ENCODE measurements around the gene ENTHD1.

The ENTHD1 gene, protein sequence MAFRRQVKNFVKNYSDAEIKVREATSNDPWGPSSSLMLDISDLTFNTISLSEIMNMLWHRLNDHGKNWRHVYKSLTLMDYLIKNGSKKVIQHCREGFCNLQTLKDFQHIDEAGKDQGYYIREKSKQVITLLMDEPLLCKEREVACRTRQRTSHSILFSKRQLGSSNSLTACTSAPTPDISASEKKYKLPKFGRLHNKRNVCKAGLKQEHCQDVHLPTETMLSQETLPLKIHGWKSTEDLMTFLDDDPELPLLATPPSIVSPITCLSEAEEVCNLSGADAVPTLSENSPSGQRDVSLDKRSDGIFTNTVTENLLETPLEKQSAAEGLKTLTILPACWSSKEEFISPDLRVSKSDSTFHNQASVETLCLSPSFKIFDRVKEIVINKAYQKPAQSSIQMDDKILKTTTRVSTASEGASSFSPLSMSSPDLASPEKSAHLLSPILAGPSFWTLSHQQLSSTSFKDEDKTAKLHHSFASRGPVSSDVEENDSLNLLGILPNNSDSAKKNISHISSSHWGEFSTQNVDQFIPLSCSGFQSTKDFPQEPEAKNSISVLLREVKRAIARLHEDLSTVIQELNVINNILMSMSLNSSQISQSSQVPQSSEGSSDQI
- total RNA-seq = 0.89 to 9.2 (median 2.6) reads per million in 17 experiments

- DNase-seq = no peak
These were observed at the start of gene ENTHD1 for GRCh38 chr22:39893526-39893925. ENTHD1 (minus strand) TSS chr22:39893760; CDS start chr22:39887748, 6,012 bp downstream.

- no peak for DNase-seq
These were observed 49.8 kb upstream of the ENTHD1 start for GRCh38 chr22:39943337-39943736.

GRCh38 chr22:39942439-39943230 is 49.1 kb upstream of the ENTHD1 start:
- DNase-seq = peak in 2 of 4 experiments; percentile 45 to 51

DNA sequence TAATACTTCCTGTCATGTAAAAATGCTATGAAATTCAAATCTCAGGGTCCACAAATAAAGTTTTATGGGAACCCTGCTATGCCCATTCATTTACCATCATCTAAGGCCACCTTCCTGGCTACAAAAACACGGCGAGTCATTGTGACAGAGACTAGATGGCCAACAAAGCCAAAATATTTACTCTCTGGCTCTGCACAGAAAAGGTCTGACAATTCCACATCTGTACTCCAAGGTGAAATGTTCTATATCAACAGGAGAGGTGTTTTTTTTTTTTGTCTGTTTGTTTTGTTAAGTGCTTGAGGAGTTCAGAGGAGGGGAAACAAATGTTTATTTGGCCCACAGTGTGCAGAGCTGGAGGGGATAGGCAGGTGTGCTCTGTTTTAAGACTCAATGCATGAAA is 48.0 kb upstream of the ENTHD1 start:
- DNase-seq = no peak

- no peak for DNase-seq
These were observed 47.3 kb upstream of the ENTHD1 start for GRCh38 chr22:39940757-39941305.

DNA sequence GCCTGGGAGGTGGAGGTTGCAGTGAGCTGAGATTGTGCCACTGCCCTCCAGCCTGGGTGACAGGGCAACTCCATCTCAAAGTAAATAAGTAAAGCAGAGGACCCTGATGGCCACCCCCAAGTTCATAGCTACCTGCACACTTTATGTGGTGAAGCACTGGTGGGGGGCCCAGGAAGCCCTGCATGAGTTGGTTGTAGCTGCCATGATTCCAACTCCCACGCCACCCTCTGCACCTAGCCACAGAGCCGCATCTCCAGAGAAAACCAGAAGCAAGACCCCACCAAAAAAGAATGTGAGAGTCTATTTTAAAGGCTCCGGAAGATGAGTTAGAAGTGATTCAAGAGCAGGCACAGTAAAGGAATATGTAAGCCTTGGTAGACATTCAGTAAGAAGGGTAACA is 46.3 kb upstream of the ENTHD1 start:
- no peak for DNase-seq

DNA sequence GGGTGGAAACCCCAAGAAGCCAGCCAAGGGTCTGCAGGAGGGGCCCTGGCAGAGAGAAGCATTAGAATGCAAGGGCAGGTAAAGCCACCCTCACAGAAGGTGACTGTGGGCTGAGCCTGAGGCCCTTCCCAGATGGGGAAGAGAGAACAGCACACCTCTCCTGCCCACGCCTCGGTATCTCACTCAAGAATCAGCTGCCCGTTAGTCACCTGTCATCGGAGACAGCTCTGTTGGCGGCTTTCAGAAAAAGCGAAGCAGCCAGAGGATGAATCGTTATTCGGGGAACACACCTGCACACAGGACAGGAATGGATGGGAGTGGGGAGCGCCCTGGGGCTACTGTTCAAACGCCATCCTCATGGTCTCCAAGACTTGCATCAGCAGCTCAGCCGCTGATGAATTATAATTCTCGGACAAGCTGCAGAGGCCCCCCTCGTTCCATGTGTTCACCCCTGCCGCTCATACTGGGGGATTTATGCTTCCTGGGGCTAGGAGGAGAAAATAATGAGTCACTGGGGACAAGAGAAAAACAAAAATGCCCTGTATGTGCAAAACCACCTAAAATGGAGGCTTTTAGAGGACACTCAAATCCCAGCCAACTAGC is 45.0 kb upstream of the ENTHD1 start:
- no peak for DNase-seq

GRCh38 chr22:39937906-39938305 is 44.3 kb upstream of the ENTHD1 start:
- no peak for DNase-seq

DNA sequence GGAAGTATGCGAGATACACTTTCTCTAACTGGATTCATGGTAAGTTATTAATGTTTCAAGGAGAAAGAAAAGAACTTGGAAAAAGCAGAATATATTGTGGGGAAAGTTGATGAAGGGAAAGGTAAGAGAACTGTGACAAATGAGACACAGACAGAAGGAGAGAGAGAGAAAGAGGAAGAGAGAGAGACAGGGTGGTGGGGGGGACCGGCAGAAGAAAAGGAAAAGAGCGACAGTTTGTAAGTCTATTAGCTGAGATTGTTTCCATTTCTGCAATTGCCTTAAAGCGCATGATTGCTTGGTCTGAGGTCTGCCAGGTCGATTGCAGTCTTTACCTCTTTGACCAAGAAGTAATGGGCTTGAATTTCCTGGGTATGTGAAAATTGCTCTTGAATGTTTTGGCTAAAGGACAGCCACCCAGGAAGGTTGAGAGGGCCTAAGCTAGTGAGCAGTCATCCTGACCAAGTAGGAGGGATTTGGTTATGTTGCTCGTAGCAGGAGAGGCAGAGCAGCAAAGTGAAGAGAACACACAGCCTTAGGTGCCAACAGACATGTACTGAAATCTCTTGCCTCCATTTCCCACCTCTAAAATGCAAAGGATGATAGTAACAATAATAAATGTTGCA is 43.1 kb upstream of the ENTHD1 start:
- DNase-seq = no peak

DNA sequence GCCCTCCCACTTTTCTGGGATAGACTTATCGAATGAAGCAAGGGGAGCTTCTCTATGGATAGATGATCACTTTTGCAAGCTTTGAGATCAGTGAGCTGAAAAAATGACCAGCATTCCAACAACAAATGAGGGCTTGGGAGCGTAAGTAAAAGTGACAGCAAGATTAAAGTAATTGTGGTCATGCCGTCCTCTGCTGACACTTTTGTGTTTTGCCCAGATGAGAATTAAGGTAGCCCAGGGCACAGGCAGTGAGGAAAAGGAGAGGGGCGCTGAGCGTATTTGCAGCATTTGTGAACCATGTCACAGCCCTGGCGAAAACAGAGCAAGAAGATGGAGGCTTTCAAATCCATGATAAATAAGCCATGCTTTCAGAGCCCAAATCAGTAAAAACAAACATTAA is 42.1 kb upstream of the ENTHD1 start:
- DNase-seq = no peak

DNA sequence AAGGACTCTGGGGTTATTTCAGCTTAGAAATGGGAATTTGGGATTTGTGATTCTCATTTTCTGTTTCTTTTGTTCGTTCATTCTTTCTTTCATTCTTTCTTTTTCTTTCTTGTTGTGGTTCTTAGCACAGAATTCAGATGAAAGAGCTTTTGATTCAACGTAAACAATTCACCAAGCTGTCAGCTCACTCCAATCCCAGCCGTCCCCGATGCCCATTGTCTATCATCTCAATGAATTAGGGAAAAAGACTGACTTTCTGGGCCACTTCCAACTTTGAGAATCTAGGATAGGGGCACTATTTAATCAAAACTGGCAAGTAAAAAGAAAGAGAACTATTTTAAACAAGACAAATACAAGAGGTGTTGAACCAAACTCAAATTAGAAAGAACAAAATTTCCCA is 41.6 kb upstream of the ENTHD1 start:
- no peak for DNase-seq

DNA sequence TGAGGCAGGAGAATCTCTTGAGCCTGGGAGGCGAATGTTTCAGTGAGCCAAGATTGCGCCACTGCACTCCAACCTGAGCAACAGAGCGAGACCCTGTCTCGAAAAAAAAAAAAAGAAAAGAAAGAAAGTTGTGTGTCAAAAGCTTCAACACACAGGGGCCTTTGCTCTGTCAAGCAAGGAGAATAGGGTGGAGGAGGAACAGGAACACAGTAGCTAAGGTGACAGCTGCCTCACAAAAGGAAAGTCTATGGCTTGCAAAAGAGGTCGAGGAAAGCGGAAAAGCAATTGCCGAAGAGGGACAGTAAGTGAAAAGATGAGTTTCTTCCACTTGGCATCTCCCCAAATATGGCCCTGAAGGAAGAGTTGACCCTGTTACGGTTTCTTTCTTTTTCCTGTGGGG is 40.2 kb upstream of the ENTHD1 start:
- DNase-seq = no peak

DNA sequence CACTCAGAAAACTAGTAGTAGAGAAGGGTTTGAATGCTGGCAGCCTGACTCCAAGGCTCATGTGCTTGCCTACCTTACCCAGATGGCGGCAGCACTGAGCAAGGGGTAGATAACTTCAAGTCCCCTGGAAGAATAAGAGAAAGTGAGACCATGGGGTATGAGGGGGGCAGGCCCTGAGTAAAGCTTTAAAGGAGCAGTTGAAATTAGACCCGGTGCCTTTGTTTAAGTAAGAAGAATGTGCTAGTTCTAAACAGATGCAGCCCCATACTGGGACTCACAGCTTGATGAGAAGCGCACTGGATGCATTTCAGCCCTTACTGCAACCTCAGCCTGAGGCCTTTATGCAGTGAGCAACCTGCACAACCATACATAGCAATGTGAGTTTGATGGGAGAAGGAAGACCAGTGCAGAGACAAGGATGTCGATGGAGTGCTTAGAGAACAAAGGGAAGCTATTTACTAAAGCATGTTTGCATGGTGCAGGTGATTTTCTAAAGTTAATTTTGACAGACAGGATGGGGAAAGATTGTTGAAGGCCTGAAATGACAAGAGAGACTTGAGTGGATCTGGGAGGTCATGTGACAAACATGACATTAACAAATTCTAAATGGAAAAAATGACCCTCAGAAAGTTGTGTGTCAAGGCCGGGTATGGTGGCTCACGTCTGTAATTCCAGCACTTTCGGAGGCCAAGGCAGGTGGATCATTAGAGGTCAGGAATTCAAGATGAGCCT is 39.5 kb upstream of the ENTHD1 start:
- peak; percentile 35 to 60 (median 52) for DNase-seq

DNA sequence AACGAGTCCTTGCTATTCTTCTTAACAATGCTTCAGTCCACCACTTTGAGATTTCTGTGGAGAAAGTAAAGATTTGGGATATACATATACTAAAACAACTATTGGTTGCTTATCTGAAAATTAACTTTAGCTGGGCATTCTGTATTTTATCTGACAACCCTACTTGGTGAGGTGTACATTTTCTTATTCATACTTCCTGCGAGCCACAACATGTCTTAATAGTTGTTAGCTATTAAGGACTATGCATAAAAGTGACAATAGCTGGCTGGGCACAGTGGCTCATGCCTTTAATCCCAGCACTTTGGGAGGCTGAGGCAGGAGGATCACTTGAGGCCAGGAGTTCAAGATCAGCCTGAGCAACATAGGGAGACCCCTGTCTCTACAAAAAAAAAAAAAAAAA is 38.6 kb upstream of the ENTHD1 start:
- DNase-seq = no peak

GRCh38 chr22:39931251-39931650 is 37.7 kb upstream of the ENTHD1 start:
- no peak for DNase-seq

- peak in 1 of 4 experiments; percentile 31 for DNase-seq
These were observed 35.3 kb upstream of the ENTHD1 start for GRCh38 chr22:39928536-39929520.

GRCh38 chr22:39927544-39927943 is 34.0 kb upstream of the ENTHD1 start:
- no peak for DNase-seq

DNA sequence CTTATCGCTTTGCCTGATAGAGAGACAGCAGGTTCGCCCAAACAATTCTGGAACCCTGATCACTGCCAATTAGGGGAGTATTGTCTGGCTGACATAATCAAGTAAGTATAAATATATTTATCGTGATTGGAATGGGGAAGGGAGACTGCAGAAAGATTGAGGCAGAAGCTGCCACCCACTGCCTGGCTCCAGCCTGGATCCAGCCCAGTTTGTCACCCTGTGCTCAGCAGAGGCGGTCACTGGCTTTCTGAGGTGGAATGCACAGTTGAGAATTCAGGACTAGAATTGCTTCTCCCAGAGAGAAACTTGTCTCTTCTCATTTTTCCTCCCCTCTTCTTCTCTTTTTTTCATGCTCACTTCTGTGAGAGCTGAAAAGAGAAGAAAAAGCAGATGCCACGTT is 33.2 kb upstream of the ENTHD1 start:
- peak in 2 of 4 experiments; percentile 10 to 31 for DNase-seq

DNA sequence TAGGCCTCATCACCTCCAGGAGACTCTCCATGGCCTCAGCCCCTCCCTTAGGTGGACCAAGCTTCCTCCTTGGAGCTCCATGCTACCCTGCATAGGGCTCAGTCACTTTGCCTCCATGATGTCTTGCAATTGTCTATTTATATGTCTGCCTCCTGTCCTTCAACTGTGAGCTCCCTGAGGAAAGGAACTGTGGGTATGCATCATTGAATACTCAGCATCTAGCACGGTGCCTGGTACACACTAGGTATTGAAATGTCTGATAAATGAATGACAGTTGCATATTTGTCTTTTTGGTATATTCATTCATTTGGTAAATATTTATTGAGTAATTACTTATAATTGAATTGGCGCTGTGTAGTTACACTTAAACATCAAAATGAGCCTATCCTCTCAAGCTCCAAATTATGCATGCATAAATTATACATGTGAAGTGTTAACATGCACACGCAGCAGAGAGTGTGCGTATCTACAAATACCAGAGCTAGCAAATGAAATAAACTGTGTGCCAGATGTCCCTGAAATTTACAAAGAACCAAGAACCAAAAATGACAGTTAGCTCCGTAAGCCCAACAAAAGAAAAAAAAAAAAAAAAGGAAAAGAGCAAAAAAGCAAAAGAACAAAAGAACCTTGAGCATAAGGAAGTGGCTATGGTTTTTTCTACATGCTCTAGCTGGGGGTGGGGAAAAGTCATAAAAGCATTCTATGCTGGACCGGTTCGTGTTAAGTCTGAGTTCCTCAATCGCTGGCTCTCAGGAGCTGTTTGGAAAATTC is 32.5 kb upstream of the ENTHD1 start:
- DNase-seq = peak in 3 of 4 experiments; percentile 47 to 50 (median 50)
